Stimulated activated CD4-positive, alpha-beta T cell treated with anti-CD3 and anti-CD28 coated beads, Interleukin-1b, Interleukin-23, amount 100 ng/mL, for 24 hours (primary cell): ENCODE results near the gene GAB4.
"Not testable (repeated sequence)": the region's sequence is repeated elsewhere in the genome, so short reads cannot be mapped to it uniquely, and the experiment has no call there.

Experiments used
- DNase-seq, 4 experiments: peaks; one replicate each; pipeline ENCODE4 v3.0.0-alpha.2; 2020; ENCODE audit warnings: low read depth in 4 of 4, low spot score in 1 of 4

Gene GAB4

DNA sequence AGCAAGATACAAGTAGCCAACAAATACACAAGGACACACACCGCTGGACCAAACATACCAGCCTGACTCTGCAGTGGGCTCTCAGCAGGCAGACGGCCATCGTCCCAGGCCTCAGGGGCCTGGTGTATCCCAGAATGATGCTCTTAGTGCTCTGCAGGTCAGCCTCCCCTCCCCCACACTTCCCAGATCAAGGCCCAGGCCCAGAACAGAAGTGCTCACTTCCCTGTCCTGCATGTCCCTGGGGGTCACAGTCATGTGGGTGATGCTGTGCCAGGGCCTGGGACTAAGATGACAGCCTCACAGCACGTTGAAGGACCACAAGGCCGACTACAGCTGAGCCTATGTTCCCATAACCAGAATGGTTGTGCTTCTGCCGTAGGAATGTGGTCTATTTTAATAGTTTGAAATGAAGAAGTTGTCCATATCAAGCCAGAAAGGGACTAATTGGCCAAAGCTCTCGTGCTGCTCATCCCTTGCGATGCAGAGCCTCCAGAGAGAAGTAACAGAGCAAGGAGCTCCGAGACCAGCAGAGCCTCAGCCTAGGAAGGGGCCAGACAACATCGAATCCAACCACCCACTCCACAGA, 48.6 kb downstream of the GAB4 start:
- DNase-seq = no peak

DNA sequence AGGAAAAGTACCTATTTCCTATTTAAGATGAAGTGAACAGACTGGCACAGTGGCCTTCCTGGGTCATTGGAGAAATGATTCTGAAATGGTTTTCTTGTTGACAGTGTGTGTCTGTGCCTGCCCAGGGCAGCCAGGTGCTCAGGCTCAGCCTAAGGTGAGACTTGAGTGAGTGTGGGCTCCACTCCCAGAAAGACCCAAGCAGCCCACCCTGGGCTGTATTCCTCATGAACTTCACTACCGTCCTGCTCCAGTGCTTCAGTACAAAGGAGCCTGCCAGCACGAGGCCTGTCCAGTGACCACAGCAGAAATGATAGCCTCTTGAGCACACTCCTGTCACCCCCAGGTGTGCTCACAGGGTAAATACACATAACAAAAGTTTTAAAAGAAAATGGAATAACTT, 49.5 kb downstream of the GAB4 start:
- DNase-seq = no peak

DNA sequence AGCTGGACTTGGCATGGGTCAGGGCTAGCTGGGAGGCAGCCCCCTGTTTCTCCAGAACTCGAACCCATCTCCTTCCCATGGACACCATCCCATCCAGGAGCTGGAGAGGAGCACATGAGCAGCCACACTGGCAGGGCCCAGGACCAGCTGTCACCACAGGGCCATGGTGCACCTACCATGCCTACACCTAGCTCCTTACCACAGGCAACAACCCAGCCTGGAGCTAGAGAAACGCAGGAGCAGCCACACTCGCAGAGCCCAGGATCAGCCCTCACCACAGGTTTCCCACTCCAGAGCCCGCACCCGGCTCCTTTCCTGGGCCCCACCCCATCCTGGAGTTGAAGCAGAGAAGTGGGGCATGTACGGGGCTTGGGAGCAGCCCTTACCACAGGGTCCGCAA, 50.2 kb downstream of the GAB4 start:
- DNase-seq = no peak

DNA sequence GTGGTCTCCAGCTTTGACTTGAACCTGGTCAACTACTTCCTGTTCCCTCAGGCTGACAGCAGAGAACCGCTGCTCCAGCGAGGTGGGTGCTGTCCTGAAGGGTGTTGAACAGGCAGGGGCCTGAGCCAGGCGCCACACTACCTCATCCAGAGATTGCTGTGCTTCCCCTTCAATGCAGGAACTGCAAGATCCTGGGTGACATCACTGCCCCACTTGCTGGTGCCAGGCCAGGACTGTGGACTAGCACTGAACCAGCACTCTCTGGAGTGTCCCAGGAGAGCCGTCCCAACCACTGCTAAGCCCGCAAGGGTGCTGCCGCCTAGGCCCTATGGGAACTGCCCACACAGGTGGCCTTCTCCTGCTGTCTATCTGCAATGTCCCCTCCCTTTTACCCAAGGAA, 51.7 kb downstream of the GAB4 start:
- DNase-seq = no peak

DNA sequence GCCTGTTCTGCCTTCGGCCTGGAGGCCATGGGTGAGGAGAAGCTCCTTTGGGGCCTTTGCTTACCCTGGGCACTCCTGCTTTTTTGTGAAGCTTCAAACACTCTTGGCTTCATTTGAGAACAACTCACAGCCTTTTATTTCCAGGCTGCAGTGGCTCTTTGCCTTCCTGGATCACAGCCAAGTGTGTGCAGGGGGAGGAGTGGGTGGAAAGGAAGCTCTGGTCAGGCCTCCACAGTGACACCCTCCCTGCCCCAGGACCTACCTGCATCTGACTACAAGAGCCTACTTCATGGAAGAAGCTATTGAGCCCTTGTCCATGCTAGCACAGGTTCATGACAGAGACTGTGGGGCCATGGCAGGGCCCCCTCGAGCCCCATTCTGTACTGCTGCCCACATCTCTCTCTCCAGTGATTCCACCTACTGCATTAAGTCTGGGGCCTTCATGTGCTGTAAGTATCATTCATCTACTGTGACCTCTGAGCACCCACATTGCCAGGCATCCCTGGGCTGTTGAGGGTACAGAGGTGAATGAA, 52.3 kb downstream of the GAB4 start:
- DNase-seq = no peak

DNA sequence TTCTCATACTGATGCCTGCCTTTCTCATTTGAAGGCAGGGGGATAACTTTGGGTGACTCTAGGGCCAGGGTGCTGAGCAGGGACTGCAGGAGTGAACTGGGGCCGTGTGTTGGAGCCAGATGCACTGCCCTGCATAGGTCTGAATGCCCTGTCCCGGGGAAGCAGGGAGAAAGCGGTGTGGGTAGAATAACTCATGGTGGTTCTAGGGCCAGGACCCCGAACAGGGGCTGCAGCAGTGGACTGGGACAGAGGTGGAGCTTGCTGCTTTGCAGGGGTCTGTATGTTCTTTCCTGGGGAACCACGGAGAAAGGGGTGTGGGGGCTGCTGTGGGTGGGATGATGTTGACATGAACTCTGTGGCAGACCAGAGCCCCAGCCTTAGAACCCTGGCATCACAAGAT, 52.9 kb downstream of the GAB4 start:
- no peak for DNase-seq

DNA sequence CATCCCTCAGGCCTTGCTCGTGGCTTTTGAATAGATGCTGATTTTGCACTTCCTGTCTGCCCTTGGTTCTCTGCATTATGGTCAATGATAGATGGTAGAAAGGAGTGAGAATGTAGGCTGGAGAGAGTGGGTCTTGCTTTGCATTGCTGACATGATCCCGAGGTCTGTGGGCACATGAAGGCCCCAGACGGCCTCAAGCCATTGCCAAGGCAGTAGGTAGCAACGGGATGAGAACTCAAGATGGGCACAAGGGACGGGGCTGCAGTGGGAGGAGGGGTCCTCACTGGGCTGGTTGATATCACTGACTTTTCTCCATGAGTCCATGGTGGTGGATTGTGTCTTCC, 54.0 kb downstream of the GAB4 start:
- DNase-seq = no peak

DNA sequence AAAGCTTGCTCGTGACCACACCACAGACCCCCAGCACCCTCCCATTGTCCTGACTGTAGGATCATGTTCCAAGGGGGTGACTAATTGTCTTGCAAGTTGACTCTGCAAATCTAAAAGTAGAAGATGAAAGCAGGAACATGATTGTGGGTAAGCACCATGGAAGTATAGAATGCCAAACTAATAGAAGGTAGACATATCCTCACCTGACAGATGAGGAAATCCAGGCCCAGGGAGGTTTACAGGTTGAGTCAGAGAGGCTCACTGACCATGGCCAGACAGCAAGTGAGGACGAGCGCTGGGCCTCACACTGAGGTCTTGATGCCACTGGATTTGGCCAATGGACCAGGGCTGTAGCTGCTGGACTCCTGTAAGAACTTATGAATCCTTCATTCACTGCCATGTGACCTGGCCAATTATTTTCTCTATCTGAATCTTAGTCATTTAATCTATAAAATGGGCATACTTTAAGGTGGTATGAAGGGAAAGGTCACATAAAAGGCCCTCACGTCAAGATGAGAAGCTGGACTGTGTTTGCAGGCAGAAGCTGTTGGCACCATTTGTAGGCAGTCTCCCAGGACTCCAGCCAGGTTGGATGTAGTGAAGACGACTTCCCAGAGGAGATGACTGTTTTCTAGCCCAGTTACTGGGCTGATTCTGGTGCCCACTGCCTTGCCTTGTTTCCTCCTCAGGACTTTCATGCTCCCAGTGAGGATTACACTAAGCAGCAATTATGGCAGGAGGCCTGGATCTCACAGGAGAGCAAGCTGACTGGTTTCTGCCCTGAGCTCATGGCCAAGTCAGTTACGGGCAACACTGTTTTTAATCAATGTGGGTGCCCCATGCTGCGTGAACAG, 54.6 kb downstream of the GAB4 start:
- DNase-seq = no peak

DNA sequence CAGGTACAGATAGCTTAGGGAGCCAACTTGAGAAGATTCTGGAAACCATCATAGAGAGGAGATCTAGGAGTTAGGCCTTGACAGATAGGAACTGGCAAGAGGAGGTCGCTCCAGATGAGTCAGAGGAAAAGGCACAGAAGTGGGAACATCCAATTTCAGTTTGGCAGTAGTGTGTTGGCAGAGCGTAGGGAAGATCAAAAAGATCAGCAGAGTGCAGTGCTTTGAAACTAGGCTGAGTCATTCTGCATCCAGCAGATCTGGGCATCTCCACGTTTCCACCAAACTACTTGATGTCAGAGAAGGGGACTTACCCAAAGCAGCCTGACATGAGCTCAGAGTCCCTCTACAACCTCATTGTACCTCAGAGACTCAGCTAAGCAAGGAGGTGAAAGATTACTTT, 58.5 kb downstream of the GAB4 start:
- DNase-seq = peak in 1 of 4 experiments; percentile 5

DNA sequence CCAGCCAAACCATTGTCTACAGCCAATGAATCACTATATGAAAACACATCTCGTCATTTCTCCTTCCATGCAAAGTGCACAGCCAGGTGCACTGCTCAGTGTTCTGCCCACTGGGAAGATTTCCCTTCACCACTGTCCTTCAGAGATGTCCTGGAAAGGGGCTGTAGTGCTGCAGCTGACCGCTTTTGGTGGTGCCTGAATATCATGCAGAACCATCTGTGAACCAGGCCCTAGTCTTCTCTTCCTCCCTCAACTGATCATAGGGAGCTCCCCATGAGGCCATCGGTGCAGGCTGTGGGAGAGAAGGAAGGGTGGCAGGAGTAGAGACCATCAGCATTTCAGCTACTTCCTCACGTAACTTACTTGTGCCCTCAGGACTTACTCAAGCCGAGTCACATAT, 70.2 kb downstream of the GAB4 start:
- DNase-seq = no peak

DNA sequence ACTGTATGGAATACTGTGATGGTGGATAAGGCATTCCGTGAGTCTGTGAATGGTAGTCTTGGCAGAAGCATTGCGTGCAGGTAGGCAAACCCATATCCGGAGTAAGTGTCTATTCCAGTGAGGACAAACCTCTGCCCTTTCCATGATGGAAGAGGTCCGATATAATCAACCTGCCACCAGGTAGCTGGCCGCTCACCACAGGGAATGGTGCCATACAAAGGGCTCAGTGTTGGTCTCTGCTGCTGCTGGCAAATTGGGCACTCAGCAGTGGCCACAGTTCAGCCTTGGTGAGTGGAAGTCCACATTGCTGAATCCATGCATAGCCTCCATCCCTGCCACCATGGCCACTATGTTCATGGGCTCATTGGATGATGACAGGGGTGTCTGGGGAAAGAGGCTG, 70.8 kb downstream of the GAB4 start:
- not testable (repeated sequence) for DNase-seq

DNA sequence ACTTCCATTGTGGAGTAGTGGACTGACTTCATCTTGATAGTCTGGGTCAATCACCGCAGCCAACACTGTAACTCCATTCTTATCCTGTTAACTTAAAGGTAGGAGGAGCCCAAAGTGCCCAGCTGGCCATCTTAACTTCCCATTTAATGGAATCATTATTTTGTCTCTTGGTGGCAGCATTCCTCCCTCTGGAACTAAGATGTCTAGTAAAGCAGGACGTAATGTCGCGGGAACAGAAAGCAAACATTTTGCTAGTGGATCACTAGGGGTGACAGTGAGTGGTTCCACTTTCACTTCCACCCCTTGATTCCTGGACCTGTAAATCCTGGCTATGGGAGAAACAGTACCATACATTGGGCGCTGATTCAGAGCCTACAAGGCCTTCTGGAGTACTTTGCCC, 71.4 kb downstream of the GAB4 start:
- DNase-seq = no peak

DNA sequence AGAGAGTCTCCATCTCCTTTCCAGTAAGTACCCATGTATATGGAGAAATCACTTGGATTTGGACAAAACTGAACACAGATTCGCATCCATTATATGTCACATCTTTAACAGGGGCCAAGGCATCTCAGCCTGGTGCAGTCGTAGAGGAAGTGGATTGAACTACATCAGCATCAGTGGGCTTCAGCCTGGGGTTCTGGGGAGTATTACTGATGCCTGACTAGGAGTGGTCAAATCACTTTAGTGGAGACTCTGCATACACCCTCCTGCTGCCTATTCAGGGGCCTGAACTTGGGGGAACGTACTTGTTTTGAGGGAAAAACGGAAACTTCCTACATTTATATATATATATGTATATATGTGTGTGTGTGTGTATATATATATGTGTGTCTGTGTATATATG, 72.8 kb downstream of the GAB4 start:
- no peak for DNase-seq

DNA sequence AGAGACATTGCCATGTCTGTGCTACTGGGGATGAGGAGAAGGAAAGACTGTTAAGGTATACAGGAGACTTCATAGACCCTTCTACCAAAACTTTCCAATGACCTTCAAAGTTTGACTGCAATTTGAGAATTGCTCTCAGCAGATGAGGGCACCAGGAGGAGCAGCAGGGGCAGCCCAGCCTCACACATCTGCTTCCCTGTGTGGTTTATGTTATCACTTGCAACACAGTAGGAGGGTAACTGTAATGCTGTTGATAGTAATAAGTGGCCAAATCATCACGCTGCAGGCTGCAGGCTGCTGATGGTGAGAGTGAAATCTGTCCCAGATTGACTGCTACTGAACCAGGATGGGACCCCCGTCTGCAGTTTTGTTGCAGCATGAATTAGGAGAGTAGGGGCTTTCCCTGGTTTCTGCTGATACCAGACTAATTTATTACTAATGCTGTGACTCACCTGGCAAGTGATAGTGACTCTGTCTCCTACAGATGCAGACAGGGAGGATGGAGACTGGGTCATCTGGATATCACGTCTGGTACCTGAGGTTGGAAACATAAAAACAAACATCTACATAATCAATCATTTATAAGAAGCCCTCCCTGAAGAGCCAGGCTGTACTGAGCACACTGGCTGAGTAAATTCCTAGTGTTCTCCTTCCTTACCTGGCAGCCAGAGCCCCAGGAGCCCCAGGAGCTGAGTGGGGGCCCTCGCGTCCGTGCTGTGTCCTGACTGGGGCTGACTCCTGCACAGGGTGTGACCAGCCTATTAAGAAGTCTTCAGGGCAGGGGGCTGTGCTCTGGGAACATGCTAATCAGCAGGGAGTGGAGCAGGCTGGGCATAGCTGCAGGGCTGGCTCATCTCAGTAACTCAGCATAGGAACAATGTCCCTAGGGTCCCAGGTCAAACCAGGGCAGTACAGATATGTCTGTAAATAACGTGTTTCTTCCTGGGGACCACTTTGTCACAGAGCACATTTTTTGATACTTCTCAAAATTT, 74.4 kb downstream of the GAB4 start:
- DNase-seq = no peak

DNA sequence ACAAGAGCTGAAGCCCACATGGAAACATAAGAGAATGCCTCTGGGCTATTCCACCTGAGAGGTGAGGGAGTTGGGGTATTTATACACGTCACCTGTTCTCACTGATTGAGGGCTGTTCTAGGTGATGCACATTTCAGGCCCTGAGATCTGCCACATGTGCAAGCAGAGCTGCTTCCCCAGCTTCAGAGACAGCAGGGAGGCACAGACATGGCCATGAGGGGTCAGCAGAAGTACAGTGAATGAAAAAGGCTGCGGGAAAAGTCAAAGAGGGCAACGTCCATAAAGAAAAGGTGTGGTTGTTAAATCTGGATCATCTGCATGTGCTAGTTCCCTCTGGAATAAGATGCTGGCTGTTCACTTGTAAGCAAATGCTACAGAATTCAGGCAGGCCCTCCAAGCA, 75.4 kb downstream of the GAB4 start:
- DNase-seq = no peak

DNA sequence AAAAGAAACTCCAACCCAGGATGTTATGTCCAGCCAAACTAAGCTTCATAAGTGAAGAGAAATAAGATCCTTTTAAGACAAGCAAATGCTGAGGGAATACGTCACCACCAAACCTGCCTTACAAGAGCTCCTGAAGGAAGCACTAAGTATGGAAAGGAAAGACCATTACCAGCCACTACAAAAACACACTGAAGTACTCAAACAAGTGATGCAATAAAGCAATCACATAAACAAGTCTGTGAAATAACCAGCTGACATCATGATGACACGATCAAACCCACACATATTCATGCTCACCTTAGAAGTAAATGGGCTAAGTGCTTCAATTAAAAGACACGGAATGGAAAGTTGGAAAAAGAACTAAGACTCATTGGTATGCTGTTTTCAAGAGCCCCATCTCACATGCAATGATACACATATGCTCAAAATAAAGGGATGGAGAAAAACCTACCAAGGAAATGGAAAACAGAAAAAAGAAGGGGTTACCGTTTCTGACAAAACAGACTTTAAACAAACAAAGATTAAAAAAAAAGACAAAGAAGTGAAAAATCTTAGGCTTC, 82.5 kb downstream of the GAB4 start:
- DNase-seq = no peak

DNA sequence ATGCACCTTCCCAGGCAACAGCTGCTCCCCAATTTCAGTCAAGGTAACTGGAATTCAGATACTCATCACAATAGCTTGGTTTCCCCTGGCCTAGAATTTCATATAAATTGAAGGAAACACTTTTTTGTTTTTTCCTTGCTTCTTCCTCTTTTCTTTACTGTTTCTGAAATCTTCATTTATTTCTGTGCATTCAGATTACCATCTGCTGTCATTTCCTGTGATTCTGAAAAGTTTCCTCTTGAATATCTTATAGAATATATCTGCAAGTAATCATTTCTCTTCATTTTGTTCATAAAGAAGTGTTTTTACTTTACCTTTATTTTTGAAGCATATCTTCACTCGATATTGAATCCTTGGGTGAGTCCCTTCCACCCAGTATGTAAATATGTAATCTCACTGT, 85.3 kb downstream of the GAB4 start:
- DNase-seq = no peak

DNA sequence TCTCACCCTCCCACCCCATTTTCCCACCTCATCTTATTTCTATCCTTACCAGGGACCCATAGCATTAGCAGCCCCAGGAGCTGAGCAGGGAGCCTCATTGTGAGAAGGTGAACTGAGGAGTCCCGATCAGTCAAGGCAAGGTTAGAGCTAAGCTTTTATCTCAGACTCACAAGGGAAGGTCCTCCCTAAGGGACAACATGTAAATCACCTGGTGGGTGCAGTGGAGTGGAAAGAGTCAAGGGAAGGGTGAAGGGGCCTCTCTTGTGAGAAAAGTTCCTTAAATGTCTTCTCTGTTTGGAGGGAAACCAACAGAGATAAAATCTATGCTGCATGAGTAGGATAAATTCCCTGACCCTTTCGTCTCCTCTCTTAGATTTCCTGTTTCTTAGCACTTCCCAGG, 85.9 kb downstream of the GAB4 start:
- DNase-seq = no peak

DNA sequence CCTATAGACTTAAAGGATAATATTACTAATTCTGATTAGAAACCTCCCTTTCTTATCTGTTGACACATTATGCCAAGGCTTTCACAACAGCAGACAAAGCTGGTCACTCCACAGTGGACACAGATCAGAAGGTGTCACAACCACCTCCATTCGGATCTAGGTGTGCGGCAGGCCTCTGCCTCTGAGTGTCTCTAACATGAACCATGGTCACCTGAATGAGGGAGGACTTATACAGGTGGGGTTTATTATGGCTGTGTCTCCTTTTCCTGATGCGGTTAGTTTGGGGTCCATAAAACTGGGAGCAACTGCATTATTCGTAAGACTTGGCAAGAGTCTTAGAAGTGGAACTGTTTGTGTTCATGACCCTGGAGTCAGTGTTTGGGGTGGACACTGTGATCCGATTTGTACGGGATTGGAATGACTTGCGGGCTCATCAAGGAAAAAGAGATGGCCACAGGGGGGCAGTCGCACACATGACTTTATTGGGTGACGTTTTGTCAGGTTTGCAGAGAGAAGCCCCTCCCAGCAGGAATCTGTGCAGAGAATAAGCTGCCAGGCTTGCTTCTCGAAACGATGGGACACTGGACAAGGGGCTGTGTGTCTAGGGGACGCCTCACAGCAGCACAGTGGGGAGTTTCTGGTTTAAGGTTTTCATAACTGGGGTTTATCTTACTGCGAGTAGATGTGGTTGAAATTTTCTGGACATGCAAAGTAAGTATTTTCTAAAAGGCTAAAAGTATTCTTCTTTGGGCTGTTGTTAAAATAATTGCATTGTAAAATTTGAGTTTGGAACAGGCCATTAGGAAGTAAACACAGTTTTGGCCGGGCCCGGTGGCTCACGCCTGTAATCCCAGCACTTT, 90.6 kb downstream of the GAB4 start:
- DNase-seq = peak; percentile 25 to 41 (median 36)

DNA sequence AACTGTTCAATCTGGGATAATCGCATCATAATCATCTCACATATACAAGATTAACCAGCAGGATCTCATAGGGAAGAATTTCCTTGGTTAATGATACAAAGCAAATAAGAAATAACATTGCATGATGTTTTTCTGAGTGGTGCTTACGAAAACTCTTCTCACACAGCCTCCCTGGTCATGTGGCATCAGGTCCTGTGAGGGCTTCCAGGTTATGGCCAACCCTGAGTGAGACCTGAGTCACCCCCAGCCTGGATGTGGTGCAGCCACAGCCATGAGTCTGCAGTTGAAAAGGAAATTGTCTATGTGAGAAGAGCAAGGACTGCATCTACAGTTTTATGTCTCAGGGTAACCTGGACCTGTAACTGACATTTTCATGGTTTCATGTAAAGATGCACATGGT, 92.3 kb downstream of the GAB4 start:
- no peak for DNase-seq
